Measurements from ENCODE around the gene PRR3. TPM values are rescaled to one million over a fixed set of nuclear protein-coding genes. Genes with fewer than 3 reads are reported as not detected.

The PRR3 gene
- total and polyA plus RNA-seq, 2 of the 4 experiments (the other 2 are of a cell fraction), result 7.2 to 17.3 TPM

DNA sequence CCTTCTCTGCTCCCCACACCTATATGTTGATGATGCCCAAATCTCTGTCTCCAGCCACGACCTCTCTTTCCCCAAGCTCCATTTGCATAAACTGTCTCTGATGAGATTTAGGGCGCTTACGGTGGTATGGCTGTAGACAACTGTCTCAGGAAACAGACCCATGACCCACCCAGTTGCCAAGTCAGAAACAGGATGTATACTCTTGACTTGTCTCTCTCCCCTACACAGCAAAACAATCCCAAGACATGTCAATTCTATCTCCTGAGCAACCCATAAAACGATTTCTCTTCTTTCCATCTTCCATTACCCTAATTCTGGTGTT is 14.7 kb upstream of the PRR3 start (continued):
- TF ChIP-seq, protein P1, sequence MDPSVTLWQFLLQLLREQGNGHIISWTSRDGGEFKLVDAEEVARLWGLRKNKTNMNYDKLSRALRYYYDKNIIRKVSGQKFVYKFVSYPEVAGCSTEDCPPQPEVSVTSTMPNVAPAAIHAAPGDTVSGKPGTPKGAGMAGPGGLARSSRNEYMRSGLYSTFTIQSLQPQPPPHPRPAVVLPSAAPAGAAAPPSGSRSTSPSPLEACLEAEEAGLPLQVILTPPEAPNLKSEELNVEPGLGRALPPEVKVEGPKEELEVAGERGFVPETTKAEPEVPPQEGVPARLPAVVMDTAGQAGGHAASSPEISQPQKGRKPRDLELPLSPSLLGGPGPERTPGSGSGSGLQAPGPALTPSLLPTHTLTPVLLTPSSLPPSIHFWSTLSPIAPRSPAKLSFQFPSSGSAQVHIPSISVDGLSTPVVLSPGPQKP (IDR thresholded peaks at IDR 0.05; ENCODE audit: borderline replicate concordance, low read depth, low read length), result no peak
- TF ChIP-seq FOS (IDR thresholded peaks at IDR 0.05; ENCODE audit: low read depth, low read length), result no peak
- TF ChIP-seq NFE2L2 (IDR thresholded peaks at IDR 0.05; ENCODE audit: low read depth, low read length), result no peak
- no peak for TF ChIP-seq RFX5 (IDR thresholded peaks at IDR 0.05; ENCODE audit: low read depth, low read length)

DNA sequence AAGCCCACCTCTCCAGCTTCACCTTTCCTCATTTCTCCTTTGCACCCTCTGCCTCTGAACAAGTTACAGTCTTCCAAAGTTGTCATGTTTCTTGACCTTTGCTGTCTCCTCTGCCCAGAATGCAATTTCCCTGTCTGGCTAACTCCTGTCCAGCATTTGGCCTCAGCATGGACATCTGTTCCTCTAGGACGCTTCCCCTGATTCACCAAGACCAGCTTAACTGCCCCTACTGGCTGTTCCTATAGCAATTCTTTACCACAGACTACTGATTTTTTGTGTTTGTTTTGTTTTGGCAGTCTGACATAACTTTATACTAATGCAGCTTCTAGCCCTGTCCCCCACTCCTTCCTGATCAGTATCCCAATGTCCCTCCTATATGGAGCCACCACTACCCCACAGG is 14.2 kb upstream of the PRR3 start:
- no peak overlapping the region for H3K27ac ChIP-seq (ENCODE audit: insufficient read depth, low read length)
- DNase-seq (peak; percentile 63), ATAC-seq (ENCODE audit: low read depth) (peak; percentile 10; the same call in 1 of the 2 replicates)
- H3K36me3 ChIP-seq (ENCODE audit: control insufficient read depth, insufficient read depth, low read length), result peaks cover 21% of the 10 kb centered on the region
- WGBS, 2 experiments (ENCODE audit: extremely low coverage in 2 of 2, insufficient read length in 1 of 2), result no CpG with 5 or more reads among the region's 1 CpG
- BruUV-seq (replicated peaks), result no TSS peak
- intact Hi-C loops (cut with micrococcal nuclease) (loop anchor here (5.0 kb wide), 1 partner anchor 544 kb away; no protein-coding TSS in a partner anchor), dilution Hi-C loops (cut with HindIII; ENCODE audit: low sequenced_read_pairs, unreplicated experiment) (no loop called here), in situ Hi-C loops (cut with MboI; ENCODE audit: low sequenced_read_pairs) (no loop called here)
- H3K4me2 ChIP-seq (ENCODE audit: low read depth, low read length), result no peak overlapping the region
- no peaks in the 10 kb centered on the region for H3K9me3 ChIP-seq (ENCODE audit: control insufficient read depth, insufficient read depth, low read length)
- H4K5ac ChIP-seq (ENCODE audit: low read depth, low read length), result no peak overlapping the region
- no peak overlapping the region for H4K8ac ChIP-seq (ENCODE audit: low read depth in 2 of 2, low read length in 2 of 2)
- H2BK20ac ChIP-seq (ENCODE audit: low read depth, low read length), result no peak overlapping the region
- H3K4me1 ChIP-seq (ENCODE audit: control insufficient read depth, insufficient read depth, low read length), result no peaks in the 10 kb centered on the region
- H3K9ac ChIP-seq (ENCODE audit: low read depth, low read length), result no peak overlapping the region
- no peaks in the 10 kb centered on the region for H3K9me1 ChIP-seq (ENCODE audit: insufficient read depth, low read length)
- H2BK15ac ChIP-seq (ENCODE audit: low read depth, low read length), result no peak overlapping the region
- ChIA-PET POLR2A (ENCODE audit: unreplicated experiment) (interaction anchor here (1.1 kb wide), 1 partner anchor 72 kb away, joined by 5 read pairs; no protein-coding TSS in a partner anchor), CTCF (interaction anchor here (0.5 to 2.7 kb wide), 3 partner anchors 48 to 61 kb away, joined by 3 to 26 read pairs (median 5); no protein-coding TSS in a partner anchor)
- no peak overlapping the region for H4K91ac ChIP-seq (ENCODE audit: insufficient read depth, low read depth, low read length)
- no peak overlapping the region for H2AK9ac ChIP-seq (replicated peaks; ENCODE audit: low read depth, low read length, poor library complexity)
- no peak overlapping the region for H3K56ac ChIP-seq (ENCODE audit: extremely low read depth, insufficient read depth, low read length)
- H3K27me3 ChIP-seq (ENCODE audit: control insufficient read depth, insufficient read depth, low read length), result no peaks in the 10 kb centered on the region
- no peak overlapping the region for H2AFZ ChIP-seq (replicated peaks; ENCODE audit: low read length, poor library complexity)
- H2BK120ac ChIP-seq (ENCODE audit: low read depth, low read length), result no peak overlapping the region
- no peak overlapping the region for H3K4me3 ChIP-seq (ENCODE audit: insufficient read depth, low read depth, low read length)
- no peak overlapping the region for H2AK5ac ChIP-seq (ENCODE audit: low read depth, low read length)
- no peak overlapping the region for H3K14ac ChIP-seq (replicated peaks; ENCODE audit: low read depth, low read length)
- no peak for TF ChIP-seq MXI1 (IDR thresholded peaks at IDR 0.05; ENCODE audit: borderline replicate concordance, low read depth, low read length)
- no peak for TF ChIP-seq MAFK (IDR thresholded peaks at IDR 0.05; ENCODE audit: low read depth, low read length)
- TF ChIP-seq, protein P2, sequence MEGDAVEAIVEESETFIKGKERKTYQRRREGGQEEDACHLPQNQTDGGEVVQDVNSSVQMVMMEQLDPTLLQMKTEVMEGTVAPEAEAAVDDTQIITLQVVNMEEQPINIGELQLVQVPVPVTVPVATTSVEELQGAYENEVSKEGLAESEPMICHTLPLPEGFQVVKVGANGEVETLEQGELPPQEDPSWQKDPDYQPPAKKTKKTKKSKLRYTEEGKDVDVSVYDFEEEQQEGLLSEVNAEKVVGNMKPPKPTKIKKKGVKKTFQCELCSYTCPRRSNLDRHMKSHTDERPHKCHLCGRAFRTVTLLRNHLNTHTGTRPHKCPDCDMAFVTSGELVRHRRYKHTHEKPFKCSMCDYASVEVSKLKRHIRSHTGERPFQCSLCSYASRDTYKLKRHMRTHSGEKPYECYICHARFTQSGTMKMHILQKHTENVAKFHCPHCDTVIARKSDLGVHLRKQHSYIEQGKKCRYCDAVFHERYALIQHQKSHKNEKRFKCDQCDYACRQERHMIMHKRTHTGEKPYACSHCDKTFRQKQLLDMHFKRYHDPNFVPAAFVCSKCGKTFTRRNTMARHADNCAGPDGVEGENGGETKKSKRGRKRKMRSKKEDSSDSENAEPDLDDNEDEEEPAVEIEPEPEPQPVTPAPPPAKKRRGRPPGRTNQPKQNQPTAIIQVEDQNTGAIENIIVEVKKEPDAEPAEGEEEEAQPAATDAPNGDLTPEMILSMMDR (conservative IDR thresholded peaks at IDR 0.05; ENCODE audit: low read depth, low read length), result peak; percentile 18; the same call in 1 of the 2 replicates
- no peak for TF ChIP-seq RAD21 (IDR thresholded peaks at IDR 0.05; ENCODE audit: low read length)
- TF ChIP-seq, protein P3, sequence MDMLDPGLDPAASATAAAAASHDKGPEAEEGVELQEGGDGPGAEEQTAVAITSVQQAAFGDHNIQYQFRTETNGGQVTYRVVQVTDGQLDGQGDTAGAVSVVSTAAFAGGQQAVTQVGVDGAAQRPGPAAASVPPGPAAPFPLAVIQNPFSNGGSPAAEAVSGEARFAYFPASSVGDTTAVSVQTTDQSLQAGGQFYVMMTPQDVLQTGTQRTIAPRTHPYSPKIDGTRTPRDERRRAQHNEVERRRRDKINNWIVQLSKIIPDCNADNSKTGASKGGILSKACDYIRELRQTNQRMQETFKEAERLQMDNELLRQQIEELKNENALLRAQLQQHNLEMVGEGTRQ (IDR thresholded peaks at IDR 0.05; ENCODE audit: low read depth, low read length), result no peak
- H3K18ac ChIP-seq (ENCODE audit: low read depth, low read length), result no peak overlapping the region
- no peaks in the 10 kb centered on the region for H4K20me1 ChIP-seq (ENCODE audit: insufficient read depth, low read length)
- no peak overlapping the region for H3K23ac ChIP-seq (ENCODE audit: low read depth, low read length)
- H3K79me1 ChIP-seq (ENCODE audit: low read depth in 1 of 2, low read length in 2 of 2), result no peaks in the 10 kb centered on the region
- no peak overlapping the region for H3K4ac ChIP-seq (ENCODE audit: low read depth, low read length)
- no peak overlapping the region for H2BK5ac ChIP-seq (ENCODE audit: low read depth, low read length, poor library complexity, severe bottlenecking)
